NCI-H1092 (cell line): Measurements from ENCODE around the gene FOXO1.
"Not testable (repeated sequence)": the region's sequence is repeated elsewhere in the genome, so short reads cannot be mapped to it uniquely, and the experiment has no call there.

Source experiments
- DNase-seq: peaks from one replicate; lab custom pipeline; 2025; lab: John Stamatoyannopoulos, UW

The FOXO1 gene

DNA sequence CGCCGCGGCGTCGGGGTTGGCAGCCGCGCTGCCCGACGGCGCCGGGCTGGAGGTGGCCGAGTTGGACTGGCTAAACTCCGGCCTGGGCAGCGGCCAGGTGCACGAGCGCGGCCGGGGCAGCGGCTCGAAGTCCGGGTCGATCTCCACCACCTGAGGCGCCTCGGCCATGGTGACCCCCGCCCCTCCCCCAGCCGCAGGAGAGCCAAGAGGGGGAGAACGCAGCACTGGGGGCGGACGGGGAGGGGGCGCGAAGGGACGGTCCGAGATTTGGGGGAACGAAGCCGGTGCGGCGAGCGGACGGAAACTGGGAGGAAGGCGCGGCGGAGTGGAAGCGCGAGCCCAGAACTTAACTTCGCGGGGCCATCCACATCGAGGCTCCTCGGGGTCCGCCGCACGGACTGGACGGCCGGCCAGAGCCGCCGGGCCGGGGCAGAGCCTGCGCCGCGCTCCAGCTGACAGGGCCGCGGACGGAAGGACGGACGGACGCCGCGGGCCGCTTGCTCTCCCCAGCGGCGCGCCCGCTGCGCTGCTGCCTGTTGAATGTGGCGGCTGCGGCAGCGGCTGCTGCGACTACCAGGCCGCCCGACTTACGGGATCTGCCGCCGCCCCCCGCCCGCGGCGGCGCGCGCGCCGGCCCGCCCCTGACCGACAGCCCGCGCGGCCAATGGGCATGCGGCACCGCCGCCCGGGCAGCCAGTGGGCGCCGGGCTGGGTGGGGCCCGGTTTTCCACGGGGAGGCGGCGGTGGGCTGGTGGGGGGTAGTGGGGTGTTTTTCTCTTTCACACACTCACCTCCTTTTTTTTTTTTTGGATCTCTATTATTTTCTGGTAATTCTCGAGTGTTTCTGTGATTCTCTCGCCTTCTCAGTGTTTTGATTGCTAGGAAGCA lies at the start of gene FOXO1:
Gene FOXO1 (minus strand): TSS at position 597 of the 888 bp plus-strand sequence. CDS start 429 bp downstream, at position 168.
- peak; percentile 44 for DNase-seq

DNA sequence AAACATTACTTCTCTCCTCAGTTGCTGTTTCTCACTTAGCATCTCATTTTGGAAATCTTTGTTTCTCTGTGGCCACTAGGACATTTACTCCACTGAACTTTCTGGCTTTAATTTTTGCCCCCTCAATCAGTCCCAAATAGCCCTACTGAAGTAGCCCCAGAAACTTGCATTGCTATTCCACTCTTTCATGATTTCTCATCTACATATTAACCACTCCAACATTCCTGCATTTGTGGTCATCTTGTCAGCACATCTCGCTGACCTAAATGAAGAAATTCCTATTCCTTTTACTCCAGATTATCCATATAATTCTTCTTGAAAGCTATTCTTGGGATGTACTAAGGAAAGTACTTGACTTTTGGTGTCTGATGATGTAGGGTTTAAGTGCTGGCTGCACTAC lies 48.0 kb upstream of the FOXO1 start:
- not testable (repeated sequence) for DNase-seq

DNA sequence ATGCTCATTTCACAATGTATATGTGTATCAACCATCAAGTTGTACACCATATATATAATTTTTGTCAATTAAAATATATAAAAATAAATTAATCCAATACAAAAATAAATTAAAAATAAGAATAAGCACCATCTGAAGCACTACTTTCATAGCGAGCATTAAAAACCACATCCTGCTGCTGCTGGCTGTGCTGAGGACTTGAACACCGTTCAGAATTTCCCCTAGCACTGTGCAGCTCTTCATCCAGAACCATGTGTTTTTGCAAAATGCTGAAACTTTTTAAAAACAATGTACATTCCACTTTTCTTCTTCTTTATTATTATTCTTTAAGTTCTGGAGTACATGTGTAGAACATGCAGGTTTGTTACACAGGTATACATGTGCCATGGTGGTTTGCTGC lies 40.0 kb upstream of the FOXO1 start:
- no peak for DNase-seq

DNA sequence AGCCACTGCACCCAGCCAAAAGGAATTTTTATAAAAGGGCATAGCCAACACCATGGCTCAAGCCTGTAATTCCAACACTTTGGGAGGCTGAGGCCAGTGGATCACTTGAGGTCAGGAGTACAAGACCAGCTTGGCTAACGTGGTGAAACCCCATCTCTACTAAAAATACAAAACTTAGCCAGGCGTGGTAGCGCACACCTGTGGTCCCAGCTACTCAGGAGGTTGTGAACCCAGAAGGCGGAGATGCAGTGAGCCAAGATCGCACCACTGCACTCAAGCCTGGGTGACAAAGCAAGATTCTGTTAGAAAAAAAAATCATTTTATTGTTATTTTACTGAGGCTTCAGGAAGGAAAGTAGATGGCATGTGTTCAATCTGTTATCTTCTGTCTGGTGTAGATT lies 31.3 kb upstream of the FOXO1 start:
- DNase-seq = no peak

DNA sequence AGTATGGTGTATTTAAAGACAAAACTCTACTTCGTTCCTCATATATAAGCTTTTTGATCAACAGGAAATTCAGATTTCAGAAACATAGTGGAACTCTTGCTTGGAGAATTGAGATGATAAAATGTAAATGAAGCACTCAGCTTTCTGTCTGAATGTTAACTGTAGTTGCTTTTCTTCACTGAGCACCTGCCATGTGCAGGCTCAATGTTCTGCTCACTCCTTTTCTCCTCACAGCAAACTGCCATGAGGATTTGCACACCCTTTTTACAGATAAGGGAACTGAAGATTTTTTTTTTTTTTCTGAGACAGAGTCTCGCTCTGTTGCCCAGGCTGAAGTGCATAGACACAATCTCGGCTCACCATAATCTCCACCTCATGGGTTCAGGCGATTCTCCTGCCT lies 28.0 kb upstream of the FOXO1 start:
- DNase-seq = no peak

DNA sequence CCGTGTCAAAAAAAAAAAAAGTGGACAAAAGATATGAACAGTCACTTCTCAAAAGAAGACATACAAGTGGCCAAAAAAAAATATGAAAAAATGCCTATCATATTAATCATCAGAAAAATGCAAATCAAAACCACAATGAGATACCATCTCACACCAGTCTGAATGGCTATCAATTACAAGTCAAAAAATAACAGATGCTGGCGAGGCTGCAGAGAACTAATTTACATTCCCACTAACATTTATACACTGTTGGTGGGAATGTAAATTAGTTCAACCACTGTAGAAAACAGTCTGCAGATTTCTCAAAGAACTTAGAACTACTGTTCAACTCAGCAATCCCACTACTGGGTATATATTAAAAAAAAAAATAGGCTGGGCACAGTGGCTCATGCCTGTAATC lies 26.5 kb upstream of the FOXO1 start:
- DNase-seq = no peak

DNA sequence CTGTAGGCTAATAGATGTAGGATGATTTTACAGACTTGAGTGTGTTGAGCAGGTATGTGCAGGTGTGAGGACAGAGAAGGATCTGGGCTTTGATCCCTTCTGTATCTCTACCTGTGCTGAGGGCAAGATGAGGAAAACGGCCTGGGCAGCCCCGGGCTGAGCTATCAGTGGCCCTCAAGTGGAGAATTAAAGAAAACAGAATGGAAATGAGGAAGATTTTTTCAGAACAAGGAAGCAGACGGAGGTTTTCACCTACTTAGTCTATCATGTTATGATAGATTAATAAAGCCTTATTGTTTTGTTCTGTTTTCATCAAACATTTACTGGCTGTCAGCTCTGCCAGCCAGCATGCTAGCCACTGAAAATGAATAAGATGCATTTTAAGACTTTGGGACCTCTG lies 22.3 kb upstream of the FOXO1 start:
- DNase-seq = no peak

DNA sequence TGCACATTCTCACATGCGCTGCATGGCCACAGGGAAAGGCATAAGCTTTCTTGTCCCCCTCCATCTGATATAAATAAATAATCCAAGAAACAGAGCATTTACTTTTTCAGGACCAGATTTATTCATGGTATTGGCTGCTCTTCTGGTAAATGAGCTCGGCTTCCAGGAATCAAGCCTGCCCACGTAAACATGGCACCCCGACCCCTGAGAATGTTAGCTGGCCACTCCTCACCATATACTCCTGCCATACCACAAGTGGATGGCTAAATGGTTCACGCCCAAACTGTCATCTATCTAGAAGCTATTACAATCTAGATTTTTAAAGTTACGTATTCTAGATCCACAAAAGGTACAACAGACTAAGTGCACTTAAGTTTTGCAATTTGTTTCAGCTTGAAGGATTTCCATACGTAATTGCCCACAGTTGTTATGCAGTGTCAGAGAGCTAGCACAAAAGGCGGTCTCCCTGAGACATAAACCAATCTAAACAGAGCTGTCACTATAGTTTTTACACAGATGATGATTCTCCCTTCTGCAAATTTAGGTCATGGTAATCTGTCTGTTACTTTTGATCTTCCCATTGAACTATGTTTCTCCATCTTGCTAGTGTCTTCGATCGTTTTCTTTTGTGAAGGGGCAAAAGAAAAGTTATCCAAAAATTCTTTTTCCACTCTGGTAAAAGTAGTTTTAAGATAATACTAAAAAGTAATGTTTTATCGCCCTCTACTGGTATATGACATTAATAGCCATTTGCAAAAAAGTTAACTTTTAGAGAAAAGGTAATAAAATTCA lies 16.2 kb upstream of the FOXO1 start:
- no peak for DNase-seq

DNA sequence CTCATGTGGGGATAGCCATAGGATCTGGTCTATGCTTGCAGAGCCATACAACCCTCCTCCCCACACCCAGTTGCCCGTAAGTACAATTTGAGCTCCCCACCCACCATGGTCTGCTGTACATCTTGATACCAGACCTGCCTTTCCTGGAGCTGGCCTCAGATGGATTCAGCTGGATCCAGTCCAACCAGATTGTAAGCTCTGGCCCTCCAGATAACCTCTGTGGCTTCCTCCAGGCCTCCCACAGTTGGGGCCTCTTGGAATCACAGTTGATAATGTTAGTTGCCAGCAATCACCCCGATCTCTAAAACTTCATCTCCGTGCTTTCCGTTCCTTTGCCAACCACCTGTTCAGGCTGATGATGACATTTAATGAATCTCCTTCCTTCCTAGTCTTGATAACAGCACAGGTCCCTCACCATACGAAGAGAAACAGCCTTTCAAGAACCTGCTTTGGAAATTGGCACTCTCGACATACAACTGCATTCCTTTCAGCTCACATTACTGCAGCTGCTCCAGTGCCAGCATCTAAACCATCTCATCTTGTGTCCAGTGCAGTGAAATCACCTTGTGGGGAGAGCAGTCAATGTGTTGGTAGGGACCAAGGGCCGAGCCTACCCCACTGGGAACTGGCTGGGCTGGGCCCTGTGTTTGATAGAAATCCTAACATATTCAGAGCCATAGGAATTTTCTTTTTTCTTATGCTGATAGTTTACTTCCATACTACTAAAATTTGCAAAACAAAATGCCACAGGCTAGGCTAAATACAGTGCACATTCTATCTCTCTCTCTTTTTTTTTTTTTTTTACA lies 15.1 kb upstream of the FOXO1 start:
- no peak for DNase-seq

DNA sequence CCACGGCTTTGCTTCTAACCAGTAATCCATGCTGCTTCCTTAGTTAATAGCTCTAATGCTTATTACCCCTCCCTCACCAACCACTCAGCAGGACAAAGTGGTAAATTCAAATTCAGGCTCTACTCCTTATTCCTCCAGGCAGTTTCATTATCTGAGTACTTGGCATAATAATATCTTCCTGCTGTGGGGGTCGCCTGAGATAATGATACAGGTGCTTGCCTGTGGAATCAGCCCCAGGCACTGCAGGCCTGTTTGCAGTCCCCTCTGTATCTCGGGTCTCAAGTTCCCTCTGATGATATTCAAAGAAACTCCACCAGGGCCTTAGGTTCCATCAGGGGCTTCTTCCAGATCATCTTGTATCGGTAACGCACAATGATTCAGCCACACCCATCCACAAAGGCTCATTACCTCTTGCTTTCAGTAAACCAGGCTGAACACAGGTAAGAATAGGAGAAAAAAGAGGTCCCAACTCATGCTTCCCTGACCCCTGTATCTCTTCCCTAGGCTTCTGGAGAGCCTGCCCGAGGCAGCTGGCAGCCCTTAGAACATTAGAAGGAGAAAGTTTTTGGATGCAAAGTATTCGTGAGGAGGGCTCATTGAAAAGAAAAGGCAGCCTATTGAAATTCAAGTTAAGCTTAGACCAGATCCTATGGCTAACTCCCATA lies 14.3 kb upstream of the FOXO1 start:
- DNase-seq = no peak

DNA sequence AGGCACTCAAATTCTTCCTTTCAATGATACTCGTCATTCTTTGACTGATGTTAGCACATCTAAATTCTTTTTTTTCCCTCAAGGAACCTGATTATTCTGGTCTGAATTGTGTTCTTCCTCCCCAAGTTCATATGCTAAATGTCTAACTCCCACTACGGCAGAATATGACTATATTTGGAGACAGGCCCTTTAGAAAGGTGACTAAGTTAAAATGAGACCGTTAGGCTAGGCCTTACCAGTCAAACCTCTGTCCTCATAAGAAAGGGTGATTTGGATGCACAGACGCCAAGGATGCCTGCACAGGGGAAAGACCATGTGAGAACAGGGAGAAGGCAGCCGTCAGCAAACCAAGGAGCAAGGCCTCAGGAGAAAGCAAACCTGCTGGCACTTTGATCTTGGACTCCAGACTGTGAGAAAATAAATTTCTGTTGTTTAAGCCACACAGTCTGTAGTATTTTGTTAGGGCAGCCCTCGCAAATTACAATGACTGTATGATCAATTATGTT lies 13.1 kb upstream of the FOXO1 start:
- no peak for DNase-seq

DNA sequence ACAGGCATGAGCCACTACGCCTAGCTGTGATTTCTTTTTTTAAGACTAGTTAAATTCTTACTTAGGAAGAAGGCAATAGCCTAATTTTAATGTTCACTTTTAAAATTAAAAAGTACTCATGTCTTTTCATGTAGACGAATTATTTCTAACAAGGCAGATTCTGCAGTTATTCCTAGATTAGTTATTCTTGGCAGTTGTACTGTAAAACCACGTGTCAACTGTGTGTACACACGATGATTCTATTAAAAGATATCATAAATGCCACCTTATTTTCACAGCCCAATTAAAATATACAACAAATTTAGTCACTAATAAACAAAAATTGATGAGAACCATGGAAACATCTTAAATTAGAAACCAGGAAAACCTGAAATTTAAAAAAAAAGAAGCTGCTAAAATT lies 10.6 kb upstream of the FOXO1 start:
- DNase-seq = no peak

DNA sequence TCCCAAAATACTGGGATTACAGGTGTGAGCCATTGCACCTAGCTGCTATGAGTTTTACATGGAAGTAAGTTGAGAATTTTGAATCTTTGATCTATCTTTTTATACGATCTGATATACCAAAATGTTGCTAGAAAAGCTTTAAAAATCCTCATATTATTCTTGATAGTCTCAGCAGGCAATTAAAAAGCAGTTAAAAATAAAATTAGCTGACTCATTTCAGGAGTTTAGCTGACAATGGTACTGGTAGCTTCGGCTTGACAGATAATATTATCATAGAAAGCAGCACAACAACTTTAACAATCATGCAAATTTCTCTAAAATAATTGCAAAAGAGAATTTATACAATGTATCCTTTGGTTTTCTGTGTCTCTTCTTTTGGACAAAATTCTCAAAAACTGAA lies 9.6 kb upstream of the FOXO1 start:
- no peak for DNase-seq

DNA sequence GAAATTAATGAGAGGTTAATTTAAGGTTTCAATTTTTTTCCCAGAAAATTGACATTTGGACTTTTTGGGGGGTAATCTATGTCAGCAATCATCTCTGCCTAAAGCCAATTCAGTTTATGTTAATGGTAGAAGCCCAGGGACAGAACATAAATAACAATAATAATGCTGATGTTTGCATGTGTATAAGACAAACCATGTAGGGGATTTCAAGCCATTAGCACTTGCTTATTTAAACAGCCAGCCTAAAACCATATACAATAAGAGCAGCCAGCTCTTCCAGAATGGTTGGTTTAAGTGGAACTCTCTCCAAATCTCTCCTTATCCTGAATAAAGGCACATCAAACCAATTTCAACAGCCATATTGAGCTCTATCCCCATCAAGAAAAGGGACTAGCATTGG lies 7.0 kb upstream of the FOXO1 start:
- no peak for DNase-seq

DNA sequence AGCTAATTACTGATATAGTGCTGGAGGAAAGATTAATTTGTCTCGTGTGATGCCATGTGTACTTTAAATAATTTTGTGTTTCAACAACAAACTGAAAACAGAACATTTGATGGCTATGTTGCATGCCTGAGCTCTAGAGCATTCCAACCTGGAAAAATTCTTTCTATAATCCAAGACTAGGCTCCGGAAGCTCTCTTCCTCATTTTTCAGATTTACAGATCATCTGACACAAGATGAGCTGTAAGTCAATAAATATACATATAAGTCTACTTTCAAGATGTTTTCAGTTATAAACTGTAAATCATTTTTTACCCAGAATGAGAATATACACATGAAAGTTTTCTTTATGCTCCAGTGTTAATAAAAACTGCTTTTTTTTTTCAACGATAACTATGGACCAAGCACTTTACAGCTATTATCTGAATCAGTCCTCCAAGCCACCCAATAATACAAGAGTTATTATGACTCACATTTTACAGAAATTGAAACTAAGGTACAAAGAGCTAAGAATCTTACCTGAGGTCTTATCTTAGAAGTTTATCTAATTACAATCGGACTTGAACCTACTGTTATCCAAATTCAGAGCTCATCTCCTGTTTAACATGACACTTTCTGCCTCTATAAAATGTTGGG lies 6.4 kb upstream of the FOXO1 start:
- no peak for DNase-seq

DNA sequence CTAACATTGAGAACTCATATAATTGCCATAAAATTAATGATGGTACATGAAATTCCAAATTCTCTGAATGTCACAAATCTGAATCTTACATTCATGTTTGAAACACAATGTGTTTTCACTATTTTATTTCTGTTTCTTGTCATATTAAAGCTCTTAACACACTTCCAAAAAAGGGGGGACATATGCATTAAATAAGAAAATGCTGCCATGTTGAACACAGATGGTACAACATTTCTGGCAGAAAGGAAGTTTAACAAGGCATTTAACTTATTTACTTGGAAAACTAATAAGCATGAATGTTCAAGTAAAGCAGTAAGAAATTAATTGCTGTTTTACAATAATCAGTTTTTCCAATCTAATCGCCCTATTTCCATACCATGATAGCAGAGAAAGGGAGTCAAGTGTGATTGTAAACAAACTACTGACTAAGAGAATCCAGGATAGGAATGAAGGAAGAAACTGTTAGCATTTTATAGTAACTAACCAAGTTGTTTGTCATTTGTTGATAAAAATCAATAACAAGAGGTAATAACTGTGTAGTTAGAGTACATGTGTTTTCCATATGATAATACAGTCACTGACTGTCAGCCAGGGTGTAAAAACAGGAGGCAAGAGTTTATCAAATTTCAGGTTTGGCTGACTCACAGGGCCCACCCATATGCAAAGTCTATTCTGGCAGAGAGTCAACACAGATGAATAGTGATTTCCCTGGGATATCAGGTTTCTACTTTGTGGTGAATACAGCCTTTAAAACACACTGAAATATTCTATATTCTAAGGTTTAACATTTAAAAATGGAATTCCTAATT lies 5.7 kb upstream of the FOXO1 start:
- peak; percentile 22 for DNase-seq

DNA sequence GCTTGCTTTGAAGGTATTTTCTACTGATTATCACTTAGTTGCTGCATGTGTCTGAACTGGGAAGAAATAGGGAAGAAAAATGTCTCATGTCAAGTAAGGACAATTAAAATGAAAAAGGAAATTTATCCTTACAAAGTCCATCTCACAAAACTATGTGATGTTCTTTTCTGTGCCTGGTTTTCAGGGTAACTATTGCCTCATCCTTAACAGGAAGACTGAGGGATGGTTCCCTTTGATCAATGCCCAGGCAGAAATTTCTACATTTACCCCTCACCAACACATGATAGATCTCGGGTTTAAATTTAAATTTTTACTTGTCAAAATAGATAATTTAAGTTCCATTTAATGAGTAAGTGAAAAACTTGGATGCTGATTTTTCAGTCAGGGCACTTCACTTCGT lies 3.9 kb upstream of the FOXO1 start:
- no peak for DNase-seq

DNA sequence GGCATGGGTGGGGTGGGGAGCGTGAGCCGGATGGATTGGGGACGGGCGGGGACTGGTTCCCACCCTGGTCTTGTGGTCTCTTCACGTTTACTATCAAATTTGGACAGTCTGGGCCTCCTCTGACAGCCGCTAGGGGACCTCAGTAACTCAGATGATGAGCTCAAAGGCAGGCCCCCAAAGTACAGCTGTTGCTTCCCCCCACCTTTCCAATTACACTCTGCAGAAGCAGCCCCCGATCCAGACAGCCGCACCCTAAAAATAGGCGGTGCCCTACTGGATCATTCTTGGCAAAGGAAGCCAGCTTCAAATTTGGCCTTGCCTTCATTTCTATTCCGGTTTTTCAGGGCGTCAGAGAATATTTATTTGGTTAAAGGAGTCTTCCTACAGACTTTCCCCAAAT lies 1.9 kb upstream of the FOXO1 start:
- DNase-seq = no peak

DNA sequence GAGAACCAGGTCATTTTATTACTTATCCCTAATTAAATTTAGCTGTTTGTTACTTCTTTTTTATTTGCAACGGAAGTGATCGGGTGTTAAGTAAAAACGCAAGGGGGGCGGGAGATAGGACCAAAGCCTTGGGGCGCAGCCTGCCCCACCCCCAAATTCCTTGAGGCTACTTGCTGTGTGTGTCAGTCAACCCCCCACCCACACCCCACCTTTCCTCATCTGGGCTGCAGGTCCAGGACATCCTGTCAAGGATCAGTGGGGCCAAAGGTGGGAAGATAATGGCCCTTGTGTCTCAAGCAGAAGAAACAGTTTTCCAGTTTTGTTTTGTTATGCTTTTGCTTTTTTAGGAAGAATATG lies 1.2 kb upstream of the FOXO1 start:
- no peak for DNase-seq

DNA sequence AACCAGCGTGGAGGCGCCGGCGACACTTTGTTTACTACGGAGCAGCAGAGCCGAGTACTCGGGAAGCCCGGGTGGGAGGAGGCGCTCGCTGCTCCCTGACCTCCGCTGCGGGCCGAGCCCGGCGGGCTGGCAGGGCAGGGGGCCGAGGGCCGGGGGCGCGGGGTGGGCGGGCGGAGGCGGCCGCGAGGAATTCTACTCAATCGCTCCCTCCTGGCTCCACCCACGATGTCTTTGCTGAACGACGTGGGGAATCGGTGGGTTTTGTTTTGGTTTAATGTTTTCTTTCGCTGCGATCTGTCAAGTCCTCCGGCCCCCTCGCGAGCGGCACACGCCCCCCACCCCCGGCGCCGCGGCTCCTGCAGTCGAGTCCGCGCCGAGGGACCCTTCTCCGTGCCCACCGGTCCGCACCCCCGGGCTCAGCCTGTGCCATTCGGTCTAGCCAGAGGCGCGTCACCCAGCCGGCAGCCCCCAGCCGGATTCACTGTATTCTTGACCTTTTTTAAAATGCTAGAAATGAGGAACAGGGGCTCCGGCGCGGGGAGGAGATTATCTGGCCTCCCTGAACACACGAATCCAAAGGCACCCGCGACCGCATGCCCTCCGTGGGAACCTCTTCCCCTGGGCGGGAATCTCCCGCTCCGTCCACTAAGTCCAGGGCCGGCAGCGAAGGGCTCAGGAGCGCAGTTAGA lies 636 bp upstream of the FOXO1 start:
- no peak for DNase-seq
